Uterus (tissue), 4 donors: ENCODE data around the gene LDHA. TPM values are rescaled to one million over a fixed set of nuclear protein-coding genes. Genes with fewer than 3 reads are reported as not detected.
A peak's percentile ranks its signal among the peaks of the same experiment; 100 is the strongest.

Experiments
- DNase-seq, 2 donors: peaks; one replicate each; pipeline ENCODE4 v3.0.0-alpha.2; 2019 to 2020
- H3K27ac ChIP-seq, 2 donors: fragments of 200-600 bp; sonication (generic); 1 replicate in 1 of 2; 2 replicates in 1 of 2; pipeline ENCODE4 v1.5.1; 2016 to 2018
- H3K27me3 ChIP-seq, 2 donors: fragments of 200-600 bp; sonication (generic); one replicate each; pipeline ENCODE4 v1.5.1; 2018 to 2019; ENCODE audit warnings: control low read depth in 1 of 2
- H3K36me3 ChIP-seq, 2 donors: fragments of 200-600 bp; sonication (generic); one replicate each; pipeline ENCODE4 v1.5.1; 2019; ENCODE audit warnings: control low read depth in 1 of 2
- H3K4me1 ChIP-seq, 2 donors: fragments of 200-600 bp; sonication (generic); one replicate each; pipeline ENCODE4 v1.5.1; 2018 to 2019; ENCODE audit warnings: control low read depth in 1 of 2
- H3K4me3 ChIP-seq, 2 donors: fragments of 200-600 bp; sonication (generic); 1 replicate in 1 of 2; 2 replicates in 1 of 2; pipeline ENCODE4 v1.5.1; 2018 to 2019; ENCODE audit warnings: mild to moderate bottlenecking in 1 of 2
- H3K9me3 ChIP-seq, 2 donors: fragments of 200-600 bp; sonication (generic); one replicate each; pipeline ENCODE4 v1.5.1; 2019; ENCODE audit warnings: control low read depth in 1 of 2
- CTCF ChIP-seq, 4 experiments: fragments of 200-600 bp in 2 of 4; fragments of 450-650 bp in 2 of 4; sonication (generic) in 2 of 4; IDR thresholded peaks; one replicate each; pipeline ENCODE4 v1.5.1; 2016 to 2019; ENCODE audit warnings: antibody characterized with exemption in 4 of 4, mild to moderate bottlenecking in 2 of 4, moderate library complexity in 1 of 4
- POLR2A ChIP-seq, 2 donors: fragments of 450-650 bp; IDR thresholded peaks; one replicate each; pipeline ENCODE4 v1.6.1; 2016; ENCODE audit warnings: antibody characterized with exemption in 2 of 2, mild to moderate bottlenecking in 1 of 2, moderate library complexity in 1 of 2
- intact Hi-C: fragments of 100-400 bp; cut with DNase I; formaldehyde crosslinking; loops from one replicate; pipeline ENCODE4 v1.15.1; 2023; ENCODE audit warnings: low total_unique reads
- total RNA-seq, 4 donors: library from RNA; depleted of rRNA in 3 of 4; stranded (reverse); fragments of >200 nt in 3 of 4; gene quantifications; one replicate each; pipeline versions ENCODE4 v1.1.0 to v1.2.4, GENCODE V29; 2014 to 2023
- donor health status: DM: yes; HTN: yes; CAD: no.

LDHA gene
- total RNA-seq, 4 donors from 2014 or later: 147 to 249 (median 182) TPM

GRCh38 chr11:18379201-18379600 lies 15.2 kb upstream of the LDHA start:
- Histone ChIP-seq H3K27me3 (no peaks in the 10 kb centered on the region), H3K4me1 (peaks cover 5 to 6% of the 10 kb centered on the region in 2 donors), H3K27ac (no peak overlapping the region), H3K4me3 (no peak overlapping the region), H3K36me3 (no peaks in the 10 kb centered on the region), H3K9me3 (no peaks in the 10 kb centered on the region)
- no peak for DNase-seq
- TF ChIP-seq CTCF (IDR thresholded peaks at IDR 0.05) (no peak), POLR2A (IDR thresholded peaks at IDR 0.05) (no peak)
- intact Hi-C loops: no loop called here

DNA sequence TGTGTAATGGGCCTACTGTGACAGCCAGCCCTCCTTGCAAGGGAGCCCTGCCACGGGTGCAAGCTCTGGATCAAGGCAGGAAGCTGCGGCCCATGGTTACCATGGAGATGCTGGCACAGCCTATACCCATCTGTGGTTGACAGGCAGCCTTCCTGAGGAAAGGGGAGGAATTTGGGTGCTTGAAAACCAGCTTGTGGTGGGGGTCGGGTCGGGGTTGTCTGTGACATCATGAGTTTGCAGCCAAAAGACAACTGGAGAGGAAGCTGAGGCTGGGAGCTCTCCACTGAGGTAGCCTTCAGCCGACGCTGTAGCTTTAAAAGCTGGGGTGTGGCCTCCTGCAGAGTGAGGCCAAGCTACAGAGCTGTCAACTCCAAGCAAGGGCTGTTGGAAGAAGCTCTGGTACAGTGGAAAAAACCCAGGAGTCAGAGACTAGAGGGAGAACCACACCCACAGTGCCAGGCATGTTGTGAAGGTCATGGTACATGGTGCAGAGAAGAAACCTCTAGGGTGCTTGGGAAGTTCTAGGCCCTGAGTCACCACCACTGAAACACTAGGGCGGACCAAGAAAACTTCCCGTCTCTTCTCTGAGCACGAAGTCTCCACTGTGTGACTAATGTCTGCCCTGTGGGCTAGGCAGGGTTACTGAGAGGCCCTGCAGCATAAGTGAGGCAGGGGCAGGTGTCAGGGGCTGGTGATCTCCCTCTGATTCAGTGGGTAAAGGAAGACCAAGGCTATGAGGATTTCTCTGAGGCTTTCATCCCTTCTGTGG lies 10.8 kb upstream of the LDHA start:
- Histone ChIP-seq H3K4me3 (no peak overlapping the region), H3K4me1 (peaks cover 5 to 12% of the 10 kb centered on the region in 2 donors), H3K27ac (peak overlapping the region; percentile 91 to 92), H3K36me3 (no peaks in the 10 kb centered on the region), H3K9me3 (no peaks in the 10 kb centered on the region), H3K27me3 (no peaks in the 10 kb centered on the region)
- DNase-seq: peak; percentile 67 to 82
- TF ChIP-seq CTCF (IDR thresholded peaks at IDR 0.05): no peak
- no peak for TF ChIP-seq POLR2A (IDR thresholded peaks at IDR 0.05)
- intact Hi-C loops: no loop called here

- Histone ChIP-seq H3K36me3 (no peaks in the 10 kb centered on the region), H3K4me3 (no peak overlapping the region), H3K9me3 (no peaks in the 10 kb centered on the region), H3K27ac (peak overlapping the region; percentile 91 to 92), H3K27me3 (no peaks in the 10 kb centered on the region), H3K4me1 (peaks cover 5 to 12% of the 10 kb centered on the region in 2 donors)
- intact Hi-C loops: no loop called here
- no peak for TF ChIP-seq POLR2A (IDR thresholded peaks at IDR 0.05)
- no peak for TF ChIP-seq CTCF (IDR thresholded peaks at IDR 0.05)
- peak; percentile 71 to 79 for DNase-seq
Measured at GRCh38 chr11:18384157-18384641, 10.2 kb upstream of the LDHA start.

- Histone ChIP-seq H3K36me3 (no peaks in the 10 kb centered on the region), H3K27ac (no peak overlapping the region), H3K27me3 (no peaks in the 10 kb centered on the region), H3K9me3 (no peaks in the 10 kb centered on the region), H3K4me1 (no peaks in the 10 kb centered on the region), H3K4me3 (no peak overlapping the region)
- TF ChIP-seq CTCF (IDR thresholded peaks at IDR 0.05) (no peak), POLR2A (IDR thresholded peaks at IDR 0.05) (no peak)
- DNase-seq: no peak
- intact Hi-C loops: no loop called here
Measured at GRCh38 chr11:18390088-18390487, 4.3 kb upstream of the LDHA start.
